Liver (tissue), 9 donors: Measurements from ENCODE around the gene SOX5. TPM values are rescaled to one million over a fixed set of nuclear protein-coding genes. Genes with fewer than 3 reads are reported as not detected.

ENCODE experiments used
- DNase-seq: peaks from one replicate; pipeline ENCODE4 v3.0.0-alpha.2; 2017; ENCODE audit warnings: low spot score
- H3K27ac ChIP-seq, 2 donors: one replicate each; pipeline ENCODE4 v1.7.0; 2013; ENCODE audit warnings: inconsistent platforms in 2 of 2, low read length in 2 of 2, control low read depth in 1 of 2, low read depth in 1 of 2, mild to moderate bottlenecking in 1 of 2
- H3K27me3 ChIP-seq, 4 donors: one replicate each; pipeline versions ENCODE4 v1.6.1 to v1.7.0; 2013; ENCODE audit warnings: low read length in 3 of 4, inconsistent platforms in 1 of 4, mild to moderate bottlenecking in 1 of 4, moderate library complexity in 1 of 4; ENCODE audit not compliant: control insufficient read depth in 4 of 4, insufficient read depth in 4 of 4
- H3K36me3 ChIP-seq, 4 donors: one replicate each; pipeline versions ENCODE4 v1.6.1 to v1.7.0; 2013; ENCODE audit warnings: low read length in 3 of 4, mild to moderate bottlenecking in 3 of 4, low read depth in 1 of 4, moderate library complexity in 1 of 4; ENCODE audit not compliant: control insufficient read depth in 4 of 4, insufficient read depth in 3 of 4
- H3K4me1 ChIP-seq, 4 donors: one replicate each; pipeline versions ENCODE4 v1.6.1 to v1.7.0; 2013; ENCODE audit warnings: low read length in 3 of 4, mild to moderate bottlenecking in 3 of 4, moderate library complexity in 1 of 4; ENCODE audit not compliant: control insufficient read depth in 4 of 4, insufficient read depth in 4 of 4
- H3K4me3 ChIP-seq, 3 donors: one replicate each; pipeline versions ENCODE4 v1.6.1 to v1.7.0; 2013; ENCODE audit warnings: low read length in 3 of 3, control low read depth in 1 of 3, low read depth in 1 of 3, mild to moderate bottlenecking in 1 of 3
- H3K9ac ChIP-seq, 2 donors: one replicate each; pipeline ENCODE4 v1.7.0; 2013; ENCODE audit warnings: low read length in 2 of 2, mild to moderate bottlenecking in 2 of 2, moderate library complexity in 2 of 2, control low read depth in 1 of 2, low read depth in 1 of 2
- H3K9me3 ChIP-seq, 4 donors: one replicate each; pipeline versions ENCODE4 v1.6.1 to v1.7.0; 2013; ENCODE audit warnings: low read length in 3 of 4; ENCODE audit not compliant: control insufficient read depth in 4 of 4
- ATF3 ChIP-seq: IDR thresholded peaks from 2 replicates; pipeline ENCODE4 v1.6.1; 2016; ENCODE audit warnings: antibody characterized with exemption
- CTCF ChIP-seq: fragments of 150-350 bp; IDR thresholded peaks from 2 replicates; pipeline ENCODE4 v1.5.1; 2017; ENCODE audit warnings: improper control_type of control experiment, low read depth, low read length; ENCODE audit not compliant: missing input control
- EGR1 ChIP-seq, 2 donors: IDR thresholded peaks; 2 replicates each; pipeline ENCODE4 v1.6.1; 2016 to 2018; ENCODE audit warnings: antibody characterized with exemption in 2 of 2, low read depth in 2 of 2
- FOXA1 ChIP-seq: IDR thresholded peaks from 2 replicates; pipeline ENCODE4 v1.6.1; 2016; ENCODE audit warnings: antibody characterized with exemption
- GABPA ChIP-seq, 2 donors: IDR thresholded peaks in 1 of 2; conservative IDR thresholded peaks in 1 of 2; 2 replicates each; pipeline ENCODE4 v1.6.1; 2016; ENCODE audit warnings: antibody characterized with exemption in 2 of 2, mild to moderate bottlenecking in 1 of 2, moderate library complexity in 1 of 2
- HNF4A ChIP-seq, 2 donors: conservative IDR thresholded peaks; 2 replicates each; pipeline ENCODE4 v1.6.1; 2016; ENCODE audit warnings: antibody characterized with exemption in 2 of 2, mild to moderate bottlenecking in 2 of 2
- NR2F2 ChIP-seq: IDR thresholded peaks from 2 replicates; pipeline ENCODE4 v1.6.1; 2016; ENCODE audit warnings: antibody characterized with exemption
- REST ChIP-seq: IDR thresholded peaks from 2 replicates; pipeline ENCODE4 v1.6.1; 2016; ENCODE audit warnings: antibody characterized with exemption, mild to moderate bottlenecking
- RXRA ChIP-seq, 2 donors: IDR thresholded peaks; 2 replicates each; pipeline ENCODE4 v1.6.1; 2017 to 2018; ENCODE audit warnings: antibody characterized with exemption in 2 of 2, mild to moderate bottlenecking in 1 of 2
- SP1 ChIP-seq: IDR thresholded peaks from 2 replicates; pipeline ENCODE4 v1.6.1; 2018; ENCODE audit warnings: antibody characterized with exemption, mild to moderate bottlenecking
- TAF1 ChIP-seq: conservative IDR thresholded peaks from 2 replicates; pipeline ENCODE4 v1.6.1; 2016; ENCODE audit warnings: antibody characterized with exemption, mild to moderate bottlenecking
- YY1 ChIP-seq: IDR thresholded peaks from 2 replicates; pipeline ENCODE4 v1.6.1; 2016; ENCODE audit warnings: antibody characterized with exemption, mild to moderate bottlenecking
- ZBTB33 ChIP-seq: IDR thresholded peaks from 2 replicates; pipeline ENCODE4 v1.6.1; 2016; ENCODE audit warnings: antibody characterized with exemption
- WGBS: extraction: QIAGEN DNeasy Blood & Tissue Kit; methylation state at CpG from one replicate; pipeline ENCODE4 v1.1.7; 2013; 5-methylcytosine and 5-hydroxymethylcytosine counted together
- polyA plus RNA-seq, 2 donors: library from polyadenylated mRNA; stranded (reverse) in 1 of 2; unstranded in 1 of 2; fragments of 200-250 nt in 1 of 2; fragments of >200 nt in 1 of 2; fragmentation: Nextera tagmentation in 1 of 2; extraction: Ambion mirVana in 1 of 2; gene quantifications; one replicate each; pipeline versions ENCODE4 v1.2.1 to v1.2.3, GENCODE V29; 2013 to 2015
- total RNA-seq, 2 donors: library from RNA; depleted of rRNA; stranded (reverse); fragments of >200 nt; gene quantifications; one replicate each; pipeline ENCODE4 v1.2.3, GENCODE V29; 2014
- TF ChIP-seq, protein P1 (sequence below): IDR thresholded peaks from 2 replicates; pipeline ENCODE4 v1.6.1; 2016; ENCODE audit warnings: antibody characterized with exemption
- donor health status: healthy.
- donor health status: healthy.
- donor health status: healthy.
- donor health status: healthy.
- donor health status: healthy.

SOX5 gene
- total and polyA plus RNA-seq, 4 donors: 2.3 to 42.4 (median 12.3) TPM

DNA sequence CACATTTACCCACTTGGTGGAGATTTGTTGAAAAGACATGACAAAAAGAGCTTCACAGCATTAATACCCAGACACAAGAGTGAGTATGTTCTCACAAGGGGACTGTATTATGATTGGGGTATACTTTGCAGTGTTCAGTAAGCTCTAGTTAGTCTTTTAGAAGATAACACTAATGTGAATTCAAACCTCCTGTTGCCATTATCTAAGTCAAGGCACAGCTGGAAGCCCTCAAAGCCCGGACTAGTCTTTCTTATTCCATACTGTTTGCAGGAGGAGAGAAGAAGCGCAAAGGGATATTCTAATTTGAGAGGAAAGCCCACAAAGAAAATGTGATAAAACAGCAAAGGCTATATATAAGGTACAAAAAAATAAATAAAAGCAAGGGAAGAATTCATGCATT lies 445.9 kb downstream of the SOX5 start:
- WGBS: 86% methylated on average over 2 of the region's 2 CpGs
- no peaks in the 10 kb centered on the region for H3K27me3 ChIP-seq
- H3K27ac ChIP-seq: no peak overlapping the region
- no peaks in the 10 kb centered on the region for H3K4me1 ChIP-seq
- H3K36me3 ChIP-seq: no peaks in the 10 kb centered on the region
- no peak for DNase-seq
- no peak overlapping the region for H3K9ac ChIP-seq
- no peak overlapping the region for H3K4me3 ChIP-seq
- TF ChIP-seq CTCF: no peak
- TF ChIP-seq, protein P1, sequence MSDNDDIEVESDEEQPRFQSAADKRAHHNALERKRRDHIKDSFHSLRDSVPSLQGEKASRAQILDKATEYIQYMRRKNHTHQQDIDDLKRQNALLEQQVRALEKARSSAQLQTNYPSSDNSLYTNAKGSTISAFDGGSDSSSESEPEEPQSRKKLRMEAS: no peak
- TF ChIP-seq YY1: no peak
- no peak for TF ChIP-seq EGR1 (IDR thresholded peaks at IDR 0.05; ENCODE audit: low read depth in 2 of 2)
- TF ChIP-seq GABPA (IDR thresholded peaks at IDR 0.05 in 1 of 2, conservative IDR thresholded peaks at IDR 0.05 in 1 of 2): no peak
- TF ChIP-seq SP1: no peak
- no peak for TF ChIP-seq NR2F2
- no peak for TF ChIP-seq ZBTB33
- TF ChIP-seq TAF1: no peak
- no peak for TF ChIP-seq HNF4A (conservative IDR thresholded peaks at IDR 0.05)
- TF ChIP-seq REST: no peak
- no peak for TF ChIP-seq ATF3
- no peaks in the 10 kb centered on the region for H3K9me3 ChIP-seq

GRCh38 chr12:23502259-23502658 lies 447.2 kb downstream of the SOX5 start:
- no peak overlapping the region for H3K4me3 ChIP-seq
- 83% methylated on average over 3 of the region's 3 CpGs for WGBS
- no peak overlapping the region for H3K27ac ChIP-seq
- H3K4me1 ChIP-seq: no peaks in the 10 kb centered on the region
- no peak for TF ChIP-seq FOXA1
- no peak for TF ChIP-seq EGR1 (IDR thresholded peaks at IDR 0.05; ENCODE audit: low read depth in 2 of 2)
- TF ChIP-seq, protein P1: no peak
- TF ChIP-seq GABPA (IDR thresholded peaks at IDR 0.05 in 1 of 2, conservative IDR thresholded peaks at IDR 0.05 in 1 of 2): no peak
- no peak for TF ChIP-seq NR2F2
- no peak for TF ChIP-seq TAF1
- TF ChIP-seq RXRA (IDR thresholded peaks at IDR 0.05): no peak
- TF ChIP-seq ATF3: no peak
- TF ChIP-seq YY1: no peak
- no peak for TF ChIP-seq REST
- H3K27me3 ChIP-seq: no peaks in the 10 kb centered on the region
- peaks cover 0 to 2% (median 0%) of the 10 kb centered on the region in 4 donors for H3K9me3 ChIP-seq
- no peak overlapping the region for H3K9ac ChIP-seq
- no peaks in the 10 kb centered on the region for H3K36me3 ChIP-seq
- no peak for DNase-seq
